ENCODE data around the gene ZFP36L2.

Gene ZFP36L2

DNA sequence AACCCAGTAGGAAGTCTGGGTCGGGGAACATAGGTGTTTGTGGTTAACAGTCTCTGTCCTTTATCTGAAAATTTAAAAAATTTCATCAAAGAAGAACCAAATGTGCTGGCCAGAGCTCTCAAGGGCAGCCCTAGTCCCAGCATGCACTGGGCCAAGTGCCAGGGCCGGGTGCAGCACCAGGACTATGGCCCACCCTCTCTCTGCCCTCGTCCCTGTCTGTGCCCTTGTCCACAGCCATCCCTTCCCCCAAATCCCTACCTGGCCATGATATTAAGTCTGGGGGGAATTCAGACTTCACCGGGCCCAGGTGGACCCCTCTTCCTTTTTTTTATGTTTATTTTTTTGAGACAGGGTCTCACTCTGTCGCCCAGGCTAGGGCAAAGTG lies 14.4 kb upstream of the ZFP36L2 start:
- TF ChIP-seq FOXP2 (optimal IDR thresholded peaks at IDR 0.05; ENCODE audit: control extremely low read depth, extremely low read length, insufficient read depth) (no peak), POLR2AphosphoS5 (IDR thresholded peaks at IDR 0.05; ENCODE audit: borderline replicate concordance, low read depth, low read length) (no peak), EZH2 (IDR thresholded peaks at IDR 0.05) (no peak)
- Histone ChIP-seq H3K9ac (ENCODE audit: insufficient read length) (no peak overlapping the region), H3K4me3 (no peak overlapping the region), H3K27ac (no peak overlapping the region), H3K9me3 (ENCODE audit: low read depth, low read length) (no peaks in the 10 kb centered on the region), H3K36me3 (ENCODE audit: insufficient read depth, low read length) (no peaks in the 10 kb centered on the region)
- DNase-seq (ENCODE audit: low read depth, low spot score): no peak

GRCh38 chr2:43239981-43240765 lies 13.8 kb upstream of the ZFP36L2 start:
- Histone ChIP-seq H3K9ac (ENCODE audit: insufficient read length) (no peak overlapping the region), H3K27ac (no peak overlapping the region), H3K36me3 (ENCODE audit: insufficient read depth, low read length) (no peaks in the 10 kb centered on the region), H3K4me3 (no peak overlapping the region), H3K9me3 (ENCODE audit: low read depth, low read length) (no peaks in the 10 kb centered on the region)
- DNase-seq (ENCODE audit: low read depth, low spot score): no peak
- TF ChIP-seq FOXP2 (optimal IDR thresholded peaks at IDR 0.05; ENCODE audit: control extremely low read depth, extremely low read length, insufficient read depth) (no peak), EZH2 (IDR thresholded peaks at IDR 0.05) (no peak), POLR2AphosphoS5 (IDR thresholded peaks at IDR 0.05; ENCODE audit: borderline replicate concordance, low read depth, low read length) (no peak)

DNA sequence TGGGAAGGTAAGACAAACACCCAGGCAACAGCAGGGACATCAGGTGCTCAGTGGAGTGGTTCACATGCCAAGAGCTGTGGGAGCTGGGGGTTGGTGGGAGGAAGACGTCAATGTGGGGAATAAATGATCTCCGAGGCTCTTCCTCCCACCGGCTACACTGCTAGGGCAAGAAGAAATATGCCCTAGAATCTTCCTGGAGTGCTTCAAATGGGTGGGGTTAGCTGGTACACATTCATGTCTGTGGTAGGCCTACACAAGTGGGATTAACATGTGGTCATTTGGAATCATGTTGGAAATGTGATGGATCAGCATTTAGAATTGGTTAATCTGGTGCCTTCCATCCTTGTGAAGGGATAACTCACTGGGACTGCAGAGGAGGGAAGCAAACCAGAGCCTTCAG lies 12.4 kb upstream of the ZFP36L2 start:
- TF ChIP-seq FOXP2 (optimal IDR thresholded peaks at IDR 0.05; ENCODE audit: control extremely low read depth, extremely low read length, insufficient read depth) (no peak), EZH2 (IDR thresholded peaks at IDR 0.05) (no peak), POLR2AphosphoS5 (IDR thresholded peaks at IDR 0.05; ENCODE audit: borderline replicate concordance, low read depth, low read length) (no peak)
- no peak overlapping the region for H3K4me3 ChIP-seq
- H3K9me3 ChIP-seq (ENCODE audit: low read depth, low read length): no peaks in the 10 kb centered on the region
- no peaks in the 10 kb centered on the region for H3K36me3 ChIP-seq (ENCODE audit: insufficient read depth, low read length)
- DNase-seq (ENCODE audit: low read depth, low spot score): no peak
- no peak overlapping the region for H3K27ac ChIP-seq
- no peak overlapping the region for H3K9ac ChIP-seq (ENCODE audit: insufficient read length)

GRCh38 chr2:43238176-43238575 lies 11.8 kb upstream of the ZFP36L2 start:
- TF ChIP-seq FOXP2 (optimal IDR thresholded peaks at IDR 0.05; ENCODE audit: control extremely low read depth, extremely low read length, insufficient read depth) (no peak), EZH2 (IDR thresholded peaks at IDR 0.05) (no peak), POLR2AphosphoS5 (IDR thresholded peaks at IDR 0.05; ENCODE audit: borderline replicate concordance, low read depth, low read length) (no peak)
- no peak overlapping the region for H3K9ac ChIP-seq (ENCODE audit: insufficient read length)
- H3K36me3 ChIP-seq (ENCODE audit: insufficient read depth, low read length): no peaks in the 10 kb centered on the region
- H3K27ac ChIP-seq: no peak overlapping the region
- no peak overlapping the region for H3K4me3 ChIP-seq
- H3K9me3 ChIP-seq (ENCODE audit: low read depth, low read length): no peaks in the 10 kb centered on the region
- no peak for DNase-seq (ENCODE audit: low read depth, low spot score)

GRCh38 chr2:43233218-43234212 lies 7.1 kb upstream of the ZFP36L2 start:
- Histone ChIP-seq H3K27ac (no peak overlapping the region), H3K9me3 (ENCODE audit: low read depth, low read length) (no peaks in the 10 kb centered on the region), H3K9ac (ENCODE audit: insufficient read length) (no peak overlapping the region), H3K4me3 (no peak overlapping the region), H3K36me3 (ENCODE audit: insufficient read depth, low read length) (no peaks in the 10 kb centered on the region)
- TF ChIP-seq FOXP2 (optimal IDR thresholded peaks at IDR 0.05; ENCODE audit: control extremely low read depth, extremely low read length, insufficient read depth) (no peak), EZH2 (IDR thresholded peaks at IDR 0.05) (no peak), POLR2AphosphoS5 (IDR thresholded peaks at IDR 0.05; ENCODE audit: borderline replicate concordance, low read depth, low read length) (no peak)
- DNase-seq (ENCODE audit: low read depth, low spot score): no peak

GRCh38 chr2:43230951-43231827 lies 4.8 kb upstream of the ZFP36L2 start:
- Histone ChIP-seq H3K27ac (no peak overlapping the region), H3K36me3 (ENCODE audit: insufficient read depth, low read length) (no peaks in the 10 kb centered on the region), H3K4me3 (no peak overlapping the region), H3K9me3 (ENCODE audit: low read depth, low read length) (no peaks in the 10 kb centered on the region), H3K9ac (ENCODE audit: insufficient read length) (no peak overlapping the region)
- no peak for TF ChIP-seq EZH2 (IDR thresholded peaks at IDR 0.05)
- no peak for TF ChIP-seq POLR2AphosphoS5 (IDR thresholded peaks at IDR 0.05; ENCODE audit: borderline replicate concordance, low read depth, low read length)
- TF ChIP-seq FOXP2 (optimal IDR thresholded peaks at IDR 0.05; ENCODE audit: control extremely low read depth, extremely low read length, insufficient read depth): no peak
- DNase-seq (ENCODE audit: low read depth, low spot score): no peak

DNA sequence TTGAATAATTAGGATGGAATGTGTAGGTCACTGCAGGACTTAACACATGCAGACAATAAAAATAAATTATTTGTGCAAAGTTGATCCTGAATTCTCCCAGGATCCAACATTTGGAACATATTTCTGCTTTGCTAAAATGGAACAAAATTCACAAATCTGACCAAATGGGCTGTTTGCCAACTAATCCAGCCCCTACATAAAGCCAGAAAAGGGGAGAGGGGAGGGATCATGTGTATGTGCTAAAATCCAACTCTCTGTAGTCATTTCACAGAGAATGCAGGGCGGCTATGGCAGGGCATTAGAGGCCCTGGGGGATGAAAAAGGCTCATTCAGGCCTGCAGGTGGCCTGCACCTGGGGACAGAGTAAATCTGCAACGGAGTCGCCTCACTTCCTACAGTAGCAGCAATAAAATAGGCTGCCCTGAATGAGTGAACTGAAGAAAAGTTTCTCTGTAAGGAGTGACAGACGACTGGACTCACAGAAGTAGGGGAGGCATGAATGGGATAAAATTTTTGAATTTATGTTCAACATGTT lies 4.0 kb upstream of the ZFP36L2 start:
- Histone ChIP-seq H3K4me3 (no peak overlapping the region), H3K9ac (ENCODE audit: insufficient read length) (no peak overlapping the region), H3K36me3 (ENCODE audit: insufficient read depth, low read length) (no peaks in the 10 kb centered on the region), H3K27ac (no peak overlapping the region), H3K9me3 (ENCODE audit: low read depth, low read length) (no peaks in the 10 kb centered on the region)
- TF ChIP-seq POLR2AphosphoS5 (IDR thresholded peaks at IDR 0.05; ENCODE audit: borderline replicate concordance, low read depth, low read length): no peak
- no peak for TF ChIP-seq EZH2 (IDR thresholded peaks at IDR 0.05)
- no peak for TF ChIP-seq FOXP2 (optimal IDR thresholded peaks at IDR 0.05; ENCODE audit: control extremely low read depth, extremely low read length, insufficient read depth)
- no peak for DNase-seq (ENCODE audit: low read depth, low spot score)
